Thymus (tissue), 11 donors: ENCODE measurements around the gene PDE6D. TPM values are rescaled to one million over a fixed set of nuclear protein-coding genes. Genes with fewer than 3 reads are reported as not detected.

Experiments
- DNase-seq, 9 donors: peaks; one replicate each; pipeline ENCODE4 v3.0.0-alpha.2; 2013; ENCODE audit warnings: low spot score in 9 of 9, low read depth in 6 of 9, missing footprints in 1 of 9
- H3K27ac ChIP-seq, 2 donors: one replicate each; pipeline ENCODE4 v1.5.1; 2013; ENCODE audit warnings: control low read depth in 1 of 2, low read depth in 1 of 2, low read length in 1 of 2, mild to moderate bottlenecking in 1 of 2, moderate library complexity in 1 of 2
- H3K27me3 ChIP-seq, 2 donors: one replicate each; pipeline ENCODE4 v1.5.1; 2013; ENCODE audit warnings: low read length in 1 of 2; ENCODE audit not compliant: control insufficient read depth in 2 of 2, insufficient read depth in 1 of 2
- H3K36me3 ChIP-seq, 2 donors: one replicate each; pipeline ENCODE4 v1.5.1; 2013; ENCODE audit warnings: low read length in 1 of 2, mild to moderate bottlenecking in 1 of 2, moderate library complexity in 1 of 2; ENCODE audit not compliant: control insufficient read depth in 2 of 2, insufficient read depth in 2 of 2
- H3K4me1 ChIP-seq, 2 donors: one replicate each; pipeline ENCODE4 v1.5.1; 2013; ENCODE audit warnings: low read length in 2 of 2; ENCODE audit not compliant: control insufficient read depth in 2 of 2, insufficient read depth in 2 of 2
- H3K4me3 ChIP-seq, 2 donors: one replicate each; pipeline ENCODE4 v1.5.1; 2013; ENCODE audit warnings: low read length in 2 of 2, control low read depth in 1 of 2, mild to moderate bottlenecking in 1 of 2
- H3K9me3 ChIP-seq, 2 donors: one replicate each; pipeline ENCODE4 v1.5.1; 2013; ENCODE audit warnings: low read length in 1 of 2, mild to moderate bottlenecking in 1 of 2; ENCODE audit not compliant: control insufficient read depth in 2 of 2, insufficient read depth in 1 of 2
- WGBS: extraction: QIAGEN DNeasy Blood & Tissue Kit; methylation state at CpG from one replicate; pipeline ENCODE4 v1.1.7; 2013; 5-methylcytosine and 5-hydroxymethylcytosine counted together
- polyA plus RNA-seq: library from polyadenylated mRNA; stranded (reverse); fragments of 200-250 nt; gene quantifications from one replicate; pipeline ENCODE4 v1.2.3, GENCODE V29; 2013
- total RNA-seq: library from RNA; stranded (reverse); fragments of 120-200 nt; gene quantifications from one replicate; pipeline ENCODE4 v1.2.4, GENCODE V29; 2013
- donor health status: healthy.

Gene PDE6D
- total and polyA plus RNA-seq, 2 donors = 44.2 to 46.2 TPM

- H3K4me3 ChIP-seq = no peak overlapping the region
- peaks cover 0 to 2% of the 10 kb centered on the region in 2 donors for H3K27me3 ChIP-seq
- peaks cover 0 to 3% of the 10 kb centered on the region in 2 donors for H3K9me3 ChIP-seq
- no peak for DNase-seq
- WGBS = 97% methylated on average over 2 of the region's 2 CpGs
- H3K4me1 ChIP-seq = peaks cover 18 to 19% of the 10 kb centered on the region in 2 donors
- H3K27ac ChIP-seq = no peak overlapping the region
- H3K36me3 ChIP-seq = peaks cover 8 to 18% of the 10 kb centered on the region in 2 donors
Observed at GRCh38 chr2:231785413-231785812, 4.3 kb upstream of the PDE6D start.

- peak in 2 of 9 donors; percentile 38 to 42 for DNase-seq
- H3K36me3 ChIP-seq = no peaks in the 10 kb centered on the region
Observed at GRCh38 chr2:231781798-231782726, 980 bp upstream of the PDE6D start.

GRCh38 chr2:231780123-231780908, 766 bp downstream of the PDE6D start:
- Histone ChIP-seq H3K36me3 (no peaks in the 10 kb centered on the region), H3K4me3 (peak overlapping the region; percentile 54 to 85), H3K4me1 (peaks cover 10 to 14% of the 10 kb centered on the region in 2 donors), H3K9me3 (peaks cover 0 to 3% of the 10 kb centered on the region in 2 donors), H3K27ac (no peak overlapping the region), H3K27me3 (peaks cover 0 to 7% of the 10 kb centered on the region in 2 donors)
- 12% methylated on average over 51 of the region's 51 CpGs for WGBS
- peak in 3 of 9 donors; percentile 28 to 62 (median 42) for DNase-seq

More at GRCh38 chr2:231781798-231782726, 980 bp upstream of the PDE6D start:
- Histone ChIP-seq H3K4me3 (peak overlapping the region; percentile 54 to 85), H3K27me3 (peaks cover 0 to 7% of the 10 kb centered on the region in 2 donors), H3K27ac (peak overlapping the region; percentile 38 to 77), H3K4me1 (peaks cover 18 to 23% of the 10 kb centered on the region in 2 donors), H3K9me3 (peaks cover 0 to 3% of the 10 kb centered on the region in 2 donors)
- WGBS = 3% methylated on average over 12 of the region's 12 CpGs

- Histone ChIP-seq H3K9me3 (no peaks in the 10 kb centered on the region), H3K27me3 (no peaks in the 10 kb centered on the region), H3K36me3 (no peaks in the 10 kb centered on the region), H3K4me3 (no peak overlapping the region), H3K4me1 (peaks cover 11 to 17% of the 10 kb centered on the region in 2 donors), H3K27ac (no peak overlapping the region)
- DNase-seq = no peak
- WGBS = 78% methylated on average over 6 of the region's 6 CpGs
Observed at GRCh38 chr2:231769170-231770136, 11.6 kb downstream of the PDE6D start.

GRCh38 chr2:231765496-231765929, 15.6 kb downstream of the PDE6D start:
- H3K4me3 ChIP-seq = no peak overlapping the region
- H3K27me3 ChIP-seq = no peaks in the 10 kb centered on the region
- no peaks in the 10 kb centered on the region for H3K9me3 ChIP-seq
- peaks cover 13 to 17% of the 10 kb centered on the region in 2 donors for H3K4me1 ChIP-seq
- peak in 3 of 9 donors; percentile 32 to 63 (median 36) for DNase-seq
- H3K27ac ChIP-seq = peak overlapping the region; percentile 56 to 67
- no peaks in the 10 kb centered on the region for H3K36me3 ChIP-seq

GRCh38 chr2:231764760-231765159, 16.3 kb downstream of the PDE6D start:
- no peaks in the 10 kb centered on the region for H3K27me3 ChIP-seq
- 96% methylated on average over 4 of the region's 4 CpGs for WGBS
- peak overlapping the region in 1 of 2 donors; percentile 67 for H3K27ac ChIP-seq
- DNase-seq = no peak
- peaks cover 13 to 17% of the 10 kb centered on the region in 2 donors for H3K4me1 ChIP-seq
- H3K4me3 ChIP-seq = no peak overlapping the region
- H3K36me3 ChIP-seq = no peaks in the 10 kb centered on the region
- no peaks in the 10 kb centered on the region for H3K9me3 ChIP-seq

GRCh38 chr2:231764124-231764523, 17.0 kb downstream of the PDE6D start:
- no peaks in the 10 kb centered on the region for H3K9me3 ChIP-seq
- no peak for DNase-seq
- no peaks in the 10 kb centered on the region for H3K36me3 ChIP-seq
- H3K4me1 ChIP-seq = peaks cover 13 to 17% of the 10 kb centered on the region in 2 donors
- H3K4me3 ChIP-seq = no peak overlapping the region
- H3K27ac ChIP-seq = no peak overlapping the region
- H3K27me3 ChIP-seq = no peaks in the 10 kb centered on the region

GRCh38 chr2:231761735-231762134, 19.3 kb downstream of the PDE6D start:
- no peaks in the 10 kb centered on the region for H3K27me3 ChIP-seq
- H3K36me3 ChIP-seq = no peaks in the 10 kb centered on the region
- H3K9me3 ChIP-seq = no peaks in the 10 kb centered on the region
- peaks cover 14 to 19% of the 10 kb centered on the region in 2 donors for H3K4me1 ChIP-seq
- H3K27ac ChIP-seq = no peak overlapping the region
- H3K4me3 ChIP-seq = no peak overlapping the region
- DNase-seq = no peak
- WGBS = 95% methylated on average over 2 of the region's 2 CpGs
